Measurements from ENCODE around the gene LIX1L.
A peak's percentile ranks its signal among the peaks of the same experiment; 100 is the strongest.

GRCh38 chr1:145918144-145918991, 39.4 kb downstream of the LIX1L start, which contains the start of gene PEX11B:
- peak in 1 of 7 experiments; percentile 12 for TF ChIP-seq CTCF (IDR thresholded peaks at IDR 0.05)
- TF ChIP-seq POLR2A (IDR thresholded peaks at IDR 0.05) = peak in 2 of 4 donors; percentile 24 to 62
- peak; percentile 77 to 95 (median 82) for TF ChIP-seq POLR2AphosphoS5 (IDR thresholded peaks at IDR 0.05)
- TF ChIP-seq EP300 (IDR thresholded peaks at IDR 0.05) = no peak
